HepG2 (cell line): ENCODE results near the gene VSIG10L2. TPM values are rescaled to one million over a fixed set of nuclear protein-coding genes. Genes with fewer than 3 reads are reported as not detected.

ENCODE experiments used
- JARID2 ChIP-seq: sonication (generic); formaldehyde crosslinking; IDR thresholded peaks from 2 replicates; pipeline ENCODE4 v1.8.1; 2023; ENCODE audit warnings: missing genetic modification reagents, inconsistent platforms; ENCODE audit not compliant: insufficient replicate concordance
- KMT2A ChIP-seq: sonication (generic); formaldehyde crosslinking; IDR thresholded peaks from 2 replicates; pipeline ENCODE4 v1.4.0; 2020; ENCODE audit warnings: missing genetic modification reagents
- REPIN1 ChIP-seq: sonication (generic); formaldehyde crosslinking; IDR thresholded peaks from 2 replicates; pipeline ENCODE4 v1.8.0; 2022; ENCODE audit warnings: missing genetic modification reagents, low read depth, mild to moderate bottlenecking, borderline replicate concordance
- SP5 ChIP-seq: IDR thresholded peaks from 2 replicates; pipeline ENCODE4 v1.6.1; 2016; ENCODE audit warnings: low read depth, borderline replicate concordance
- U2AF1 ChIP-seq: fragments of 200-400 bp; formaldehyde crosslinking; optimal IDR thresholded peaks from 2 replicates; pipeline ENCODE3; 2017; ENCODE audit warnings: mild to moderate bottlenecking, low read depth, low read length
- ZIK1 ChIP-seq: sonication (generic); formaldehyde crosslinking; IDR thresholded peaks from 2 replicates; pipeline ENCODE4 v1.5.0; 2020; ENCODE audit warnings: mild to moderate bottlenecking, low read depth, missing genetic modification reagents, borderline replicate concordance
- ZSCAN25 ChIP-seq: sonication (generic); formaldehyde crosslinking; IDR thresholded peaks from 2 replicates; pipeline ENCODE4 v1.8.0; 2022; ENCODE audit warnings: mild to moderate bottlenecking, missing genetic modification reagents
- polyA plus RNA-seq, 8 experiments: library from polyadenylated mRNA; depleted of rRNA in 3 of 8; stranded (reverse) in 7 of 8; unstranded in 1 of 8; fragments of >200 nt; fragmentation: Illumina TruSeq in 4 of 8; extraction: Trizol in 4 of 8; gene quantifications; 2 replicates each; pipeline versions ENCODE4 v1.2.1 to v1.2.3, GENCODE V29; 2011 to 2016; ENCODE audit warnings: low read depth in 4 of 8, missing spikeins in 1 of 8, mixed read lengths in 1 of 8; ENCODE audit not compliant: insufficient read depth in 1 of 8
- total RNA-seq, 5 experiments: library from RNA; depleted of rRNA; stranded (reverse); fragments of >200 nt; fragmentation: Illumina TruSeq; extraction: Trizol; gene quantifications; 2 replicates each; pipeline ENCODE4 v1.2.3, GENCODE V29; 2016; ENCODE audit warnings: low read depth in 1 of 5
- TF ChIP-seq, protein P1 (sequence below): sonication (generic); formaldehyde crosslinking; IDR thresholded peaks from 2 replicates; pipeline ENCODE4 v1.5.1; 2020; ENCODE audit warnings: mild to moderate bottlenecking, missing genetic modification reagents, moderate library complexity
- TF ChIP-seq, protein P2 (sequence below): sonication (generic); formaldehyde crosslinking; IDR thresholded peaks from one replicate; pipeline ENCODE4 v1.5.1; 2020; ENCODE audit warnings: mild to moderate bottlenecking, missing genetic modification reagents; ENCODE audit errors: not compliant biosample characterization
- TF ChIP-seq, protein P3 (sequence below): sonication (generic); formaldehyde crosslinking; IDR thresholded peaks from 2 replicates; pipeline ENCODE4 v1.4.0; 2020; ENCODE audit warnings: mild to moderate bottlenecking, missing genetic modification reagents
- TF ChIP-seq, protein P4 (sequence below): sonication (generic); formaldehyde crosslinking; IDR thresholded peaks from 2 replicates; pipeline ENCODE4 v1.5.0; 2020; ENCODE audit warnings: missing genetic modification reagents
- TF ChIP-seq, protein P5 (sequence below): sonication (generic); formaldehyde crosslinking; IDR thresholded peaks from 2 replicates; pipeline ENCODE4 v1.5.0; 2020; ENCODE audit warnings: missing genetic modification reagents

Gene VSIG10L2
- total and polyA plus RNA-seq, 2 of the 13 experiments (the other 11 are each of a cell fraction or from before 2014, with no cell fraction given) = 0.21 TPM; not detected in 1

DNA sequence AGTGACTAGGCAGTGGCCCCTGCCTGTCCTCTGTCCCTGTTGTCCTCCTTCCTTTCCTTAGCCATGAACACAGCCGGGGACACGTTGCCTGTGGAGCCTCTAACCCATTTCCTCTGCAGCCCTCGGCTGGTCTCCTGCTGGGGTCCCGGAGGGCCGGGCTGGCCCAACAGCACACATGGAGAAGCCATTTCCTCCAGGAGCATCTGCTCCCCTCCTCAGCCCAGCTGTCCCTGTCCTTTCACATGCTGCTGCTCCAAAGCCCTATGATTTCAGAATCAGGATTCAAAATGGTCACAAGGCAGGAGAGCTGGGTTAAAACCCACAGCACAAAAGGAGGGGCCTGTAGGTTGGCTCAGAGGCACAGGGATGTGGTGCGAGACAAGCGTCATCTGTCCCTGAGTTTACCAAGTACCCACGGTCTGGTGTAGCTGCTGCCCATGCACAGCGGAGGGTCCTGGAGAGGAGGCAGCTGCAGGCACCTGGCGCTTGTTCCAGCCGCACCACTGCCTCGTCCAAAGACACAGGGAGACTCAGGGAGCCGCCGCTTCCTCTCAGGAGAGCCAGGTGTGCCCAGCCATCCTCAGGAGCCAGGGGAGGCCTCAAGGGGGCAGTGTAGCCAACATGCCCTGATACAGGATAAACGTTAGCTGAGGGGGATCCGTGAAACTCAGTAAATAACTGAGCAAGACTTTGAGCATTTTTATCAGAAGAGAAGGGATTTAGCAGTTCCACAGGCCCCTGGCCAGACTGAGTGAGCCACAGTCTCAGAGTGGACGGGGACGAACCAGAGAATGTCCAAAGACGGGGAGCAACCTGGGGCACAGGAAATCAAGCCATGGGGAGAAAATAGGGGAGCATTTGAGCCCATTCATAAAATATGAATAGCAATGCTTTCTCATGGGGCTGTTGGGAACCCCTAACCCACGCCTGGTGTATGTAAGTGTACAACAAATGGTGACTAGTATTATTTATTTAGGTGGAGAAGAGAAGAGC, 3.9 kb upstream of the VSIG10L2 start (continued):
- TF ChIP-seq, protein P1, sequence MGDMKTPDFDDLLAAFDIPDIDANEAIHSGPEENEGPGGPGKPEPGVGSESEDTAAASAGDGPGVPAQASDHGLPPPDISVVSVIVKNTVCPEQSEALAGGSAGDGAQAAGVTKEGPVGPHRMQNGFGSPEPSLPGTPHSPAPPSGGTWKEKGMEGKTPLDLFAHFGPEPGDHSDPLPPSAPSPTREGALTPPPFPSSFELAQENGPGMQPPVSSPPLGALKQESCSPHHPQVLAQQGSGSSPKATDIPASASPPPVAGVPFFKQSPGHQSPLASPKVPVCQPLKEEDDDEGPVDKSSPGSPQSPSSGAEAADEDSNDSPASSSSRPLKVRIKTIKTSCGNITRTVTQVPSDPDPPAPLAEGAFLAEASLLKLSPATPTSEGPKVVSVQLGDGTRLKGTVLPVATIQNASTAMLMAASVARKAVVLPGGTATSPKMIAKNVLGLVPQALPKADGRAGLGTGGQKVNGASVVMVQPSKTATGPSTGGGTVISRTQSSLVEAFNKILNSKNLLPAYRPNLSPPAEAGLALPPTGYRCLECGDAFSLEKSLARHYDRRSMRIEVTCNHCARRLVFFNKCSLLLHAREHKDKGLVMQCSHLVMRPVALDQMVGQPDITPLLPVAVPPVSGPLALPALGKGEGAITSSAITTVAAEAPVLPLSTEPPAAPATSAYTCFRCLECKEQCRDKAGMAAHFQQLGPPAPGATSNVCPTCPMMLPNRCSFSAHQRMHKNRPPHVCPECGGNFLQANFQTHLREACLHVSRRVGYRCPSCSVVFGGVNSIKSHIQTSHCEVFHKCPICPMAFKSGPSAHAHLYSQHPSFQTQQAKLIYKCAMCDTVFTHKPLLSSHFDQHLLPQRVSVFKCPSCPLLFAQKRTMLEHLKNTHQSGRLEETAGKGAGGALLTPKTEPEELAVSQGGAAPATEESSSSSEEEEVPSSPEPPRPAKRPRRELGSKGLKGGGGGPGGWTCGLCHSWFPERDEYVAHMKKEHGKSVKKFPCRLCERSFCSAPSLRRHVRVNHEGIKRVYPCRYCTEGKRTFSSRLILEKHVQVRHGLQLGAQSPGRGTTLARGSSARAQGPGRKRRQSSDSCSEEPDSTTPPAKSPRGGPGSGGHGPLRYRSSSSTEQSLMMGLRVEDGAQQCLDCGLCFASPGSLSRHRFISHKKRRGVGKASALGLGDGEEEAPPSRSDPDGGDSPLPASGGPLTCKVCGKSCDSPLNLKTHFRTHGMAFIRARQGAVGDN (CRISPR knock-in tag) = peak; percentile 72
- TF ChIP-seq, protein P2, sequence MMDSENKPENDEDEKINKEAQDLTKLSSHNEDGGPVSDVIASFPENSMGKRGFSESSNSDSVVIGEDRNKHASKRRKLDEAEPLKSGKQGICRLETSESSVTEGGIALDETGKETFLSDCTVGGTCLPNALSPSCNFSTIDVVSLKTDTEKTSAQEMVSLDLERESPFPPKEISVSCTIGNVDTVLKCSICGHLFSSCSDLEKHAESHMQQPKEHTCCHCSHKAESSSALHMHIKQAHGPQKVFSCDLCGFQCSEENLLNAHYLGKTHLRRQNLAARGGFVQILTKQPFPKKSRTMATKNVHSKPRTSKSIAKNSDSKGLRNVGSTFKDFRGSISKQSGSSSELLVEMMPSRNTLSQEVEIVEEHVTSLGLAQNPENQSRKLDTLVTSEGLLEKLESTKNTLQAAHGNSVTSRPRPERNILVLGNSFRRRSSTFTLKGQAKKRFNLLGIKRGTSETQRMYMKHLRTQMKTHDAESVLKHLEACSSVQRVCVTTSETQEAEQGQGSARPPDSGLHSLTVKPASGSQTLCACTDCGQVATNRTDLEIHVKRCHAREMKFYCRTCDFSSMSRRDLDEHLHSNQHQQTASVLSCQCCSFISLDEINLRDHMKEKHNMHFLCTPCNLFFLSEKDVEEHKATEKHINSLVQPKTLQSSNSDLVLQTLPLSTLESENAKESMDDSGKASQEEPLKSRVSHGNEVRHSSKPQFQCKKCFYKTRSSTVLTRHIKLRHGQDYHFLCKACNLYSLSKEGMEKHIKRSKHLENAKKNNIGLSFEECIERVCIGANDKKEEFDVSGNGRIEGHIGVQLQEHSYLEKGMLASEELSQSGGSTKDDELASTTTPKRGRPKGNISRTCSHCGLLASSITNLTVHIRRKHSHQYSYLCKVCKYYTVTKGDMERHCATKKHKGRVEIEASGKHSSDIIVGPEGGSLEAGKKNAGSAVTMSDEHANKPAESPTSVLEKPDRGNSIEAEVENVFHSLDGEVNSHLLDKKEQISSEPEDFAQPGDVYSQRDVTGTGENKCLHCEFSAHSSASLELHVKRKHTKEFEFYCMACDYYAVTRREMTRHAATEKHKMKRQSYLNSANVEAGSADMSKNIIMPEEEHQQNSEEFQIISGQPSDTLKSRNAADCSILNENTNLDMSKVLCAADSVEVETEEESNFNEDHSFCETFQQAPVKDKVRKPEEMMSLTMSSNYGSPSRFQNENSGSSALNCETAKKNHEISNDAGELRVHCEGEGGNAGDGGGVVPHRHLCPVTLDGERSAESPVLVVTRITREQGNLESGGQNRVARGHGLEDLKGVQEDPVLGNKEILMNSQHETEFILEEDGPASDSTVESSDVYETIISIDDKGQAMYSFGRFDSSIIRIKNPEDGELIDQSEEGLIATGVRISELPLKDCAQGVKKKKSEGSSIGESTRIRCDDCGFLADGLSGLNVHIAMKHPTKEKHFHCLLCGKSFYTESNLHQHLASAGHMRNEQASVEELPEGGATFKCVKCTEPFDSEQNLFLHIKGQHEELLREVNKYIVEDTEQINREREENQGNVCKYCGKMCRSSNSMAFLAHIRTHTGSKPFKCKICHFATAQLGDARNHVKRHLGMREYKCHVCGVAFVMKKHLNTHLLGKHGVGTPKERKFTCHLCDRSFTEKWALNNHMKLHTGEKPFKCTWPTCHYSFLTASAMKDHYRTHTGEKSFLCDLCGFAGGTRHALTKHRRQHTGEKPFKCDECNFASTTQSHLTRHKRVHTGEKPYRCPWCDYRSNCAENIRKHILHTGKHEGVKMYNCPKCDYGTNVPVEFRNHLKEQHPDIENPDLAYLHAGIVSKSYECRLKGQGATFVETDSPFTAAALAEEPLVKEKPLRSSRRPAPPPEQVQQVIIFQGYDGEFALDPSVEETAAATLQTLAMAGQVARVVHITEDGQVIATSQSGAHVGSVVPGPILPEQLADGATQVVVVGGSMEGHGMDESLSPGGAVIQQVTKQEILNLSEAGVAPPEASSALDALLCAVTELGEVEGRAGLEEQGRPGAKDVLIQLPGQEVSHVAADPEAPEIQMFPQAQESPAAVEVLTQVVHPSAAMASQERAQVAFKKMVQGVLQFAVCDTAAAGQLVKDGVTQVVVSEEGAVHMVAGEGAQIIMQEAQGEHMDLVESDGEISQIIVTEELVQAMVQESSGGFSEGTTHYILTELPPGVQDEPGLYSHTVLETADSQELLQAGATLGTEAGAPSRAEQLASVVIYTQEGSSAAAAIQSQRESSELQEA (CRISPR knock-in tag) = no peak
- no peak for TF ChIP-seq ZSCAN25 (CRISPR knock-in tag)
- no peak for TF ChIP-seq ZIK1 (CRISPR knock-in tag)
- TF ChIP-seq REPIN1 (CRISPR knock-in tag) = no peak
- TF ChIP-seq, protein P3, sequence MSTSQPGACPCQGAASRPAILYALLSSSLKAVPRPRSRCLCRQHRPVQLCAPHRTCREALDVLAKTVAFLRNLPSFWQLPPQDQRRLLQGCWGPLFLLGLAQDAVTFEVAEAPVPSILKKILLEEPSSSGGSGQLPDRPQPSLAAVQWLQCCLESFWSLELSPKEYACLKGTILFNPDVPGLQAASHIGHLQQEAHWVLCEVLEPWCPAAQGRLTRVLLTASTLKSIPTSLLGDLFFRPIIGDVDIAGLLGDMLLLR (CRISPR knock-in tag) = no peak
- TF ChIP-seq KMT2A = no peak
- TF ChIP-seq, protein P4, sequence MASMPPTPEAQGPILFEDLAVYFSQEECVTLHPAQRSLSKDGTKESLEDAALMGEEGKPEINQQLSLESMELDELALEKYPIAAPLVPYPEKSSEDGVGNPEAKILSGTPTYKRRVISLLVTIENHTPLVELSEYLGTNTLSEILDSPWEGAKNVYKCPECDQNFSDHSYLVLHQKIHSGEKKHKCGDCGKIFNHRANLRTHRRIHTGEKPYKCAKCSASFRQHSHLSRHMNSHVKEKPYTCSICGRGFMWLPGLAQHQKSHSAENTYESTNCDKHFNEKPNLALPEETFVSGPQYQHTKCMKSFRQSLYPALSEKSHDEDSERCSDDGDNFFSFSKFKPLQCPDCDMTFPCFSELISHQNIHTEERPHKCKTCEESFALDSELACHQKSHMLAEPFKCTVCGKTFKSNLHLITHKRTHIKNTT (CRISPR knock-in tag) = no peak
- TF ChIP-seq U2AF1 = no peak
- TF ChIP-seq, protein P5, sequence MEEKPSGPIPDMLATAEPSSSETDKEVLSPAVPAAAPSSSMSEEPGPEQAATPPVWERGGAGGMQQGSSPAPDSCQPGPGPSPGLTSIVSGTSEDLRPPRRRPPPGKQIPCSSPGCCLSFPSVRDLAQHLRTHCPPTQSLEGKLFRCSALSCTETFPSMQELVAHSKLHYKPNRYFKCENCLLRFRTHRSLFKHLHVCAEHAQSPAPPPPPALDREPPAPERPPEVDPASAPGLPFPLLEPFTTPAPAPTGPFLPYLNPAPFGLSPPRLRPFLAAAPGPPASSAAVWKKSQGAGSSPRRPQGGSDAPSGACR (CRISPR knock-in tag) = 0 out of 2 replicates have a peak, but pooled peaks have one; percentile 35
- TF ChIP-seq SP5 (CRISPR knock-in tag) = no peak
- no peak for TF ChIP-seq JARID2 (CRISPR knock-in tag)
